GM23248 (cell line): ENCODE results near the gene PRUNE2. TPM values are rescaled to one million over a fixed set of nuclear protein-coding genes. Genes with fewer than 3 reads are reported as not detected.
A peak's percentile ranks its signal among the peaks of the same experiment; 100 is the strongest.

Experiments
- DNase-seq: peaks from one replicate; pipeline ENCODE4 v3.0.0-alpha.2; 2015
- H2AFZ ChIP-seq: fragments of 200-600 bp; sonication (generic); 2 replicates; pipeline ENCODE4 v1.6.1; 2016; ENCODE audit warnings: antibody characterized with exemption
- H3F3A ChIP-seq: fragments of 200-600 bp; sonication (generic); 2 replicates; pipeline ENCODE4 v1.6.1; 2016; ENCODE audit warnings: mild to moderate bottlenecking, antibody characterized with exemption, mixed run types; ENCODE audit not compliant: insufficient read depth
- H3K27ac ChIP-seq: fragments of 200-600 bp; sonication (generic); 2 replicates; pipeline ENCODE4 v1.5.1; 2016; ENCODE audit warnings: mild to moderate bottlenecking
- H3K27me3 ChIP-seq: fragments of 200-600 bp; sonication (generic); replicated peaks from 2 replicates; pipeline ENCODE4 v1.6.1; 2016; ENCODE audit warnings: mild to moderate bottlenecking; ENCODE audit not compliant: insufficient read depth
- H3K36me3 ChIP-seq: fragments of 200-600 bp; sonication (generic); 2 replicates; pipeline ENCODE4 v1.6.1; 2016; ENCODE audit warnings: low read depth, mild to moderate bottlenecking
- H3K4me1 ChIP-seq: fragments of 200-600 bp; sonication (generic); 2 replicates; pipeline ENCODE4 v1.6.1; 2016; ENCODE audit warnings: mild to moderate bottlenecking; ENCODE audit not compliant: insufficient read depth
- H3K4me2 ChIP-seq: fragments of 200-600 bp; sonication (generic); one replicate; pipeline ENCODE4 v1.6.1; 2016; ENCODE audit warnings: mild to moderate bottlenecking; ENCODE audit not compliant: unreplicated experiment
- H3K4me3 ChIP-seq: fragments of 200-600 bp; sonication (generic); 2 replicates; pipeline ENCODE4 v1.5.1; 2016; ENCODE audit warnings: mild to moderate bottlenecking
- H3K79me2 ChIP-seq: fragments of 200-600 bp; sonication (generic); 2 replicates; pipeline ENCODE4 v1.6.1; 2016; ENCODE audit warnings: mild to moderate bottlenecking; ENCODE audit not compliant: insufficient read depth
- H3K9ac ChIP-seq: fragments of 200-600 bp; sonication (generic); 2 replicates; pipeline ENCODE4 v1.6.1; 2016; ENCODE audit warnings: mild to moderate bottlenecking
- H3K9me2 ChIP-seq: fragments of 200-600 bp; sonication (generic); 2 replicates; pipeline ENCODE4 v1.6.1; 2016; ENCODE audit warnings: mixed run types, mild to moderate bottlenecking, moderate library complexity; ENCODE audit not compliant: insufficient read depth
- H3K9me3 ChIP-seq: fragments of 200-600 bp; sonication (generic); one replicate; pipeline ENCODE4 v1.6.1; 2017; ENCODE audit warnings: low read depth
- H4K20me1 ChIP-seq: fragments of 200-600 bp; sonication (generic); 2 replicates; pipeline ENCODE4 v1.6.0; 2016; ENCODE audit not compliant: insufficient read depth
- EZH2 ChIP-seq: fragments of 200-600 bp; sonication (generic); IDR thresholded peaks from 2 replicates; pipeline ENCODE4 v1.6.1; 2018; ENCODE audit warnings: antibody characterized with exemption, mild to moderate bottlenecking; ENCODE audit not compliant: insufficient read depth, poor library complexity, severe bottlenecking
- EZH2phosphoT487 ChIP-seq: fragments of 200-600 bp; sonication (generic); IDR thresholded peaks from 2 replicates; pipeline ENCODE4 v1.6.1; 2018; ENCODE audit warnings: antibody characterized with exemption, moderate library complexity, mild to moderate bottlenecking, low read depth; ENCODE audit not compliant: insufficient read depth
- WGBS, 2 experiments: methylation state at CpG; one replicate each; pipeline ENCODE4 v1.1.6; 2015 to 2017; ENCODE audit warnings: low lambda C conversion rate in 2 of 2, low coverage in 1 of 2; ENCODE audit errors: missing lambda C conversion rate in 2 of 2; 5-methylcytosine and 5-hydroxymethylcytosine counted together
- in situ Hi-C: fragments of 300-500 bp; cut with MboI; formaldehyde crosslinking; loops from 2 replicates; pipeline ENCODE4 v1.15.0; 2020
- polyA plus RNA-seq: library from polyadenylated mRNA; unstranded; fragments of >200 nt; fragmentation: Nextera tagmentation; extraction: Ambion mirVana; gene quantifications from 2 replicates; pipeline ENCODE4 v1.2.1, GENCODE V29; 2016
- total RNA-seq: library from RNA; depleted of rRNA; stranded (reverse); fragments of >200 nt; shearing (Covaris generic); gene quantifications from 2 replicates; pipeline ENCODE4 v1.2.3, GENCODE V29; 2014

PRUNE2 gene
- total and polyA plus RNA-seq, 2 experiments from 2014 or later: 2.0 to 8.8 TPM

DNA sequence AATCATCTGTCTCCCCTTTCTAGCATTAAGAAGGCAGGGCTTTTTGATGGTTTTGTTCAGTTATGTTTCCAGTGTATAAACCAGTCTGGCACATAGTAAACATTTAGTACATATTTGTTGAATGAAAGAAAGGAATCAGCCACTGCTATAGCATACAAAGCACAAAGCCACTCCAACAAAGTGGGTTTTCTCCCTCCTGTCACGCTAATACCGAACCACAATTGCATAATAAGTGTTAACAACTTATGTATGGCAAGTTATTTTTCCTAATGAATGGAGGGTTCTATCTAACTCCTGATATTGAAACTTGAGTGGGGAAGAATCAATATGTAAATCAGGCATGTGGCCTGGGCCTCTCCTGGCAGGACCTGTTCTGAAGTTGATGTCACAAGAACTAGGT lies 53.9 kb downstream of the PRUNE2 start:
- Histone ChIP-seq H3K4me2 (no peak overlapping the region), H3K27me3 (no peaks in the 10 kb centered on the region), H4K20me1 (no peaks in the 10 kb centered on the region), H3K36me3 (no peaks in the 10 kb centered on the region), H3K4me1 (0 out of 2 replicates have a peak, but pooled peaks cover 4% of the 10 kb centered on the region), H3K4me3 (no peak overlapping the region), H3F3A (no peaks in the 10 kb centered on the region), H2AFZ (no peak overlapping the region), H3K9me3 (no peaks in the 10 kb centered on the region), H3K9ac (no peak overlapping the region), H3K9me2 (no peaks in the 10 kb centered on the region), H3K79me2 (no peaks in the 10 kb centered on the region), H3K27ac (no peak overlapping the region)
- WGBS, 2 experiments: 98 to 100% methylated on average over 2 of the region's 2 CpGs
- no peak for DNase-seq
- in situ Hi-C loops: loop anchor here (25.0 kb wide), 1 partner anchor 90 kb away; the partner anchor contains the start of gene PCA3
- TF ChIP-seq EZH2 (no peak), EZH2phosphoT487 (no peak)

DNA sequence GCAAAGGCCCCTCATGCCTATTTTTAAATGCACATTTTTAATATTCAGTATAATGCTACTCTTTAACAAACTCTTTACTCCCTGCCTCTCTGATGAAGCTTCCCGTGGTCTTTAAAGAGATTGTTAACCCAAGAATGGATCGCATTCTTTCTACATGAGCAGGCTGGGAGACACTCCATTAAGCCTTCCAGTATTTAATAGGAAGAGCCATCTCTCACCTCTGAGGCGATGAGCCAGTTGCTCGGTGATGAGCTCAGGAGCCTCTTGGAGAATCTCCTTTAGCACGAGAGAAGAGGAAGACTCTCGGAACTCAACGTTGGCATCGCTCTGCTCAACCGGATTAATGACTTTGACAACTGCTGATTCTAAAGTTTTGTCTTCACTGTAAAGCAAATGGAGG lies 59.6 kb downstream of the PRUNE2 start:
- no peaks in the 10 kb centered on the region for H3F3A ChIP-seq
- 85 to 88% methylated on average over 9 of the region's 9 CpGs for WGBS, 2 experiments
- TF ChIP-seq EZH2phosphoT487: no peak
- no peak for TF ChIP-seq EZH2
- no peaks in the 10 kb centered on the region for H4K20me1 ChIP-seq
- in situ Hi-C loops: no loop called here
- no peak overlapping the region for H3K4me2 ChIP-seq
- H3K36me3 ChIP-seq: no peaks in the 10 kb centered on the region
- no peaks in the 10 kb centered on the region for H3K9me2 ChIP-seq
- no peaks in the 10 kb centered on the region for H3K4me1 ChIP-seq
- no peak overlapping the region for H3K27ac ChIP-seq
- DNase-seq: no peak
- H3K79me2 ChIP-seq: no peaks in the 10 kb centered on the region
- no peak overlapping the region for H3K9ac ChIP-seq
- H3K4me3 ChIP-seq: no peak overlapping the region
- no peaks in the 10 kb centered on the region for H3K9me3 ChIP-seq
- no peak overlapping the region for H2AFZ ChIP-seq
- H3K27me3 ChIP-seq: no peaks in the 10 kb centered on the region

DNA sequence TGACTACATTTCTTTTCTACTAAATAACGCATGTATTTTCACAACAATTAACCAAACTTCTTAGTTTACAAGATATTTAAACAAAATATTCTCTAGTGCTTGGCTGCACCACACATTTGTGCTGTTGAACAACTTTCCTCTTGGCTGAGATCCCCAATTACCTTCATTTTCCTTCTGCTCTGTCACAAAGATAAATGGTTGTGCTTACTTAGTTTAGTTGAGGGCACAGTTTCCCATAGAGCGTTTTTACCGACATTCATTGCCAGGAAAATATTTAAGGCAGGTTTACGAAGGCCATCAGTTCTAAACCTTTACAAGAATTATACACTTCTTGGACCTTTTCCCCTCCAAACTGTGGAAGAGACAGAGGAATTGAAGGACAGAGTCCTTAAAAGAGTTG lies 60.7 kb downstream of the PRUNE2 start:
- H3K9me2 ChIP-seq: no peaks in the 10 kb centered on the region
- no peaks in the 10 kb centered on the region for H3K4me1 ChIP-seq
- WGBS, 2 experiments: 93 to 94% methylated on average over 4 of the region's 4 CpGs
- no peaks in the 10 kb centered on the region for H3K9me3 ChIP-seq
- no peak overlapping the region for H3K27ac ChIP-seq
- no peaks in the 10 kb centered on the region for H4K20me1 ChIP-seq
- H3K4me2 ChIP-seq: no peak overlapping the region
- no peaks in the 10 kb centered on the region for H3K79me2 ChIP-seq
- no peaks in the 10 kb centered on the region for H3K27me3 ChIP-seq
- H3F3A ChIP-seq: no peaks in the 10 kb centered on the region
- H2AFZ ChIP-seq: no peak overlapping the region
- H3K4me3 ChIP-seq: no peak overlapping the region
- no peak overlapping the region for H3K9ac ChIP-seq
- no peaks in the 10 kb centered on the region for H3K36me3 ChIP-seq
- TF ChIP-seq EZH2: no peak
- in situ Hi-C loops: no loop called here
- DNase-seq: no peak

DNA sequence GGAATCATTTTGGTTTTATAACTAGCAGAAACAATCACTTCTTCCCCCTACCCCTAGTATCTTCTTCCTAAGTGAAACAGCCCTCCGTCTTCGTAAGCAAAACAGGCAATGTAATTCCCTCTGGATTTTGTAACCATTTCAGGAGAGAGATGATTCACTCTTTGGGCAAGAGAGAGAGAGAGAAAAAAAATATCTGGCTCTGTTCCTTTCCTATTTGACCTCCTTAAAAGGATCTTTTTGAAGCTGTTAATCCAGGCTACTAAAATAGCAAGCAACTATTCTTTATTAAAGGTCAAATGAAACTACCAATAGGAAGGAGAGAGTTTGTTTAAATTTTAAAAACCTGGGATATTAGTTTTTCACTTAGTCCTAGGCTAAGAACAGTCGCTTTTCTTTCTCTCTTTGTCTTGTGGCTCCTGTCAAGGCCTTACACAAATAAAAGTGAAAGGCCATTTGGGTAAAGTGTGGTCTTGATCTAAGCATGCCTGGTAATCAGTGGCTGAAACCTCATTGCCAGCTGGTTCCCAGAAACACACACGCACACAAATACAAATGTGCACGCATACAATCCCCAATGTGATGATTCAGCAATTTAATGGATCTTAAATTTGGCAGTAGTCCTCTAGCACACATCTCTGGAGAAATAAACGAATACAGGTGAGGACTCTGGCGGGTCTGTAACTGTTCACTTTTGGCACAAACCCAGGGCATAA lies 70.2 kb downstream of the PRUNE2 start:
- Histone ChIP-seq H3K27me3 (no peaks in the 10 kb centered on the region), H3K36me3 (no peaks in the 10 kb centered on the region), H3K79me2 (no peaks in the 10 kb centered on the region), H3K27ac (peak overlapping the region; percentile 87), H4K20me1 (no peaks in the 10 kb centered on the region), H3K9me2 (no peaks in the 10 kb centered on the region), H3K4me2 (peak overlapping the region; percentile 78), H3K9me3 (no peaks in the 10 kb centered on the region), H3F3A (peaks cover 26% of the 10 kb centered on the region; the same call in 1 of the 2 replicates), H3K4me1 (peaks cover 29% of the 10 kb centered on the region), H3K9ac (peak overlapping the region; percentile 69), H3K4me3 (peak overlapping the region; percentile 60), H2AFZ (peak overlapping the region; percentile 74)
- whole genome bisulfite sequencing, 2 experiments: 4 to 8% methylated on average over 7 of the region's 7 CpGs
- peak; percentile 88 for DNase-seq
- TF ChIP-seq EZH2phosphoT487 (no peak), EZH2 (no peak)
- in situ Hi-C loops: no loop called here
